GM13976 (cell line): ENCODE results near the gene LRCH1.

Experiments
- DNase-seq: peaks from one replicate; pipeline ENCODE4 v3.0.0; 2012; ENCODE audit warnings: low spot score
- in situ Hi-C: fragments of 300-500 bp; cut with MboI; formaldehyde crosslinking; loops from one replicate; pipeline ENCODE4 v1.12.0; 2022; ENCODE audit warnings: low sequenced_read_pairs, mixed read lengths, inconsistent platforms; ENCODE audit not compliant: unreplicated experiment
- TF ChIP-seq, protein P1 (sequence below): IDR thresholded peaks from 2 replicates; pipeline ENCODE4 v1.5.1; 2012; ENCODE audit warnings: borderline replicate concordance, mild to moderate bottlenecking; ENCODE audit not compliant: insufficient read depth; ENCODE audit errors: extremely low read depth, missing control alignments, control extremely low read depth

LRCH1 gene

DNA sequence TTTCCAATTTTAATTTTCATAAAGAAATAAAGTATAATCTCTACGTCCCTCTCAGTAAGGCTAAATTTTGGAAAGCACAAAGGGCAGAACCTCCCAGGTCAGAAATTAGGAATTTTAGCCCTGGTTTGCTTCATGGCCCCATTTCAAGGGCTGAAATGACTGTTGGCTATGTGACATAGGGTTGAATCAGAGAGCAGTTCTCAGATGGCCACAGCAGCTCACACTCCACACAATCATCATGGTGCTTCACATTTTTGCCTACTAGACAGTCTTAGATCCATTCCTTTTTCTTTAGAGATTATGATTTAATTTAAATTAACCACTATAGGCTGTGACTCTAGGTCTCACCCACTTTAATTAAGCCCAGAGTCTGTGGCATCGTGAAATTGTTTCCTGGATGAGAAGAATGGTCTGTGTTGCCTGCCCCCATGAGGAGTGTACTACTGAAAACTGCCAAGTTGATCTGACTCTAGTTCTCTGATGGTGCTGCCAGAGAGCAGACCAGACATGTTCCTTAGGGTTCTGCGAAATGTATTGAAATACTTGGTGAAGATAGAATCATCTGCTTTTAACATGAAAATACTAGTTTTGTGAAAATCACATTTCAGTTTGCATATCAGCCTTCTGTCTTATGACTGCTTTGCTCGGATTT, 186.6 kb downstream of the LRCH1 start:
- TF ChIP-seq, protein P1, sequence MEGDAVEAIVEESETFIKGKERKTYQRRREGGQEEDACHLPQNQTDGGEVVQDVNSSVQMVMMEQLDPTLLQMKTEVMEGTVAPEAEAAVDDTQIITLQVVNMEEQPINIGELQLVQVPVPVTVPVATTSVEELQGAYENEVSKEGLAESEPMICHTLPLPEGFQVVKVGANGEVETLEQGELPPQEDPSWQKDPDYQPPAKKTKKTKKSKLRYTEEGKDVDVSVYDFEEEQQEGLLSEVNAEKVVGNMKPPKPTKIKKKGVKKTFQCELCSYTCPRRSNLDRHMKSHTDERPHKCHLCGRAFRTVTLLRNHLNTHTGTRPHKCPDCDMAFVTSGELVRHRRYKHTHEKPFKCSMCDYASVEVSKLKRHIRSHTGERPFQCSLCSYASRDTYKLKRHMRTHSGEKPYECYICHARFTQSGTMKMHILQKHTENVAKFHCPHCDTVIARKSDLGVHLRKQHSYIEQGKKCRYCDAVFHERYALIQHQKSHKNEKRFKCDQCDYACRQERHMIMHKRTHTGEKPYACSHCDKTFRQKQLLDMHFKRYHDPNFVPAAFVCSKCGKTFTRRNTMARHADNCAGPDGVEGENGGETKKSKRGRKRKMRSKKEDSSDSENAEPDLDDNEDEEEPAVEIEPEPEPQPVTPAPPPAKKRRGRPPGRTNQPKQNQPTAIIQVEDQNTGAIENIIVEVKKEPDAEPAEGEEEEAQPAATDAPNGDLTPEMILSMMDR, result no peak
- DNase-seq, result no peak
- in situ Hi-C loops, result no loop called here

DNA sequence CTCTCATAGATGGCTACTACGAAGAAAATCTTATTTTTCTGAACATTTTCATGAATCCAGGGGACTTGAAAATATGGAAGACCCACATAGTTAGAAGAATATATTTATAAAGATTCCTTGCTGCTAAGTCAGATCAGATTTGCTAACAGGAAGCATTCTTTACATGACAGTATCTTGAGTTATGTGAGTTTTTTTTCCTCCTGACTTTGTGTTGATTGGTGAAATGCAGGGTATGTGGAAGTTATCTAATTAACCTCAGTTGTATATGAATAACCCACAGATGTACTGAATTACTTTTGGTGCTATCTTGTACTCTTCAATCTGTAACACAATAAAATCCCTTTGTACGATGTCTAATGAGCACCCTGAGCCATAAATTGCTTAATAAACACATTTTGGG, 190.2 kb downstream of the LRCH1 start:
- TF ChIP-seq, protein P1, result no peak
- in situ Hi-C loops, result no loop called here
- no peak for DNase-seq

DNA sequence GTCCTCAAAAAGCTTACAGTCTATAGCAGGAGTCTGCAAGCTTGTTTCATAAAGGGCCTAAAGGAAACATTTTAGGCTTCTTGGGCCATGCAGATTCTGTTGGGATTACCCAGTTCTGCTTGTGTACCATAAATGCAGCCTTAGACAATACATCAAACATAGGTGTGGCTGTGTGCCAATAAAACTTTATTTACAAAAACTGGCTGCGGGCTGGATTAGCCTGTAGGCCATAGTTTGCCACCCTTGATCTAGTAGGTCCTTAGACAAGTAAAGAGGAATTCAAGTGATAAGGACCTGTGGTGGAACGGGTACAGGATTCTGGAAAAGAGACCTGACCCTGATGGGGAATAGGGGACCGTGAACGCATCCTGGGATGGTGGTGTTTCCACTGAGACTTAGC, 192.1 kb downstream of the LRCH1 start:
- TF ChIP-seq, protein P1, result no peak
- DNase-seq, result no peak
- in situ Hi-C loops, result no loop called here

DNA sequence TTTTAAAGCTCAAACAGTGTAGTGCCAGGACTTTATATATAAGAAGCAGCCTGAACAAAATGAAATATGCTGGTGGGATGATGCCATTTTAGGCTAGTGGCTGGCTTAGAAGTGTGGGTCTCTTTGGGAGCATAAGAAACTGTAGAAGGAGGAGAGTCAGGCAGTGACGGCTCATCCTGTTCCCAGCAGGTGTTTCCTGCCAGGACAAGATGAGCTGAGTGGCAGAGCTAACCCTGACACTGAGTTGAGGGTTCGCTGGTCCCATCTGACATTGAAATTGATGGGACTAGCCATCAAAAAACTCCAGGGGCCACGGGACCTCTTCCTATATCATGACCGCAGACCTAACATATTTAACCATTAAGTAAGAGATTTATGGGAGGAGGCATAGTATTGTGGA, 192.7 kb downstream of the LRCH1 start:
- in situ Hi-C loops, result no loop called here
- TF ChIP-seq, protein P1, result no peak
- no peak for DNase-seq

DNA sequence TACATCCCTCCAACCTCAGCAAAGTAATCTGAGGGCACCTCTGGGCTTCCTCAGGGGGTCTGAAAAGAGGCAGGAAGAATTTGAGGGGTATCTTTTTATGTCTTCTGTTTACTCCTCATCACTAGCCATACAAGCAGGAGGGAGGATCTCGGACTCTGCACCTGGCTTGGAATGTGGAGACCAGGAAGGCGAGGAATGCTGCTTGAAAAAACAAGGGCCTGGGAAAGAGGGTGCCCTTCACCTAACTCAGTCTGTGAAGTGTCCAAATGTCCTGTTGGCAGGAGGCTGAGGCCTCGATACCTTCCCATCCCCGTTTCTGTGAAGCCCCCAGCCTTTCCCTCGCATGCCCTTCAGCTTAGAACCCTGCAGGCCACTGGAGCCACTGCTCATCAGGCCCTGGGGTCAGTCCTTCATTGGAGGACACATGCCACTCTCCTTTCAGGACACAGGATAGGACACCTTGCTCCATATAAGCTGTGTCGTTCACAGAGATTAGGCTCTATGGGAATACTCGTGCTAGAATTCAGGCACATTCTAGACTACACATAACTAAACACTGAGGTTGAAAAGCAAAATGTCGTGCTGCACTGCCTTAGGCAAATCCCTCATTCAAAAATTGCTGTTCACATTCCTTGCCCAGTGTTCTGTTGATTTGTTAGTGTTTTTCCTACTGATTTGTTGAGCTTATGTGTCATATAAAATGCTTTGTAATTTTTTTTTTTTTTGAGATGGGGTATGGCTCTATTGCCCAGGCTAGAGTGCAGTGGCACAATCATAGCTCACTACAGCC, 194.3 kb downstream of the LRCH1 start:
- in situ Hi-C loops, result no loop called here
- TF ChIP-seq, protein P1, result no peak
- DNase-seq, result no peak

DNA sequence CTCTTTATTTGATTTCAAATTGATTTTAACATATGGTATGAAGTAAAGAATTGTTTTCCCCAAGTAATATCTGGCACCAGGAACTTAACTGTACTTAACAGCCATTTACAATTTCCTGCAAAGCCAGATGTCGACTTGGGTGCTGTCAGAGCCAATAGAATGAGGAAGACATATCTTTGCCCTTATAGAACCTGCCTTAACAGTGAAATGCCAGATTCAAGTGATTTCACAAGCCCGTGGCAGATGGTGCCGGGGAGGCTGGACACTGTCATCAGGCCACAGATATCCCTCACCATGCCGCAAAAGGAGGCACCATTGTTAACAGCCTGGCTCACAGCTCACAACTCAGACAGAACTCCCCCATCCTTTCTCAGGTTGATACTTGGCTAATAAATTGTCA, 195.3 kb downstream of the LRCH1 start:
- TF ChIP-seq, protein P1, result no peak
- no peak for DNase-seq
- in situ Hi-C loops, result no loop called here

DNA sequence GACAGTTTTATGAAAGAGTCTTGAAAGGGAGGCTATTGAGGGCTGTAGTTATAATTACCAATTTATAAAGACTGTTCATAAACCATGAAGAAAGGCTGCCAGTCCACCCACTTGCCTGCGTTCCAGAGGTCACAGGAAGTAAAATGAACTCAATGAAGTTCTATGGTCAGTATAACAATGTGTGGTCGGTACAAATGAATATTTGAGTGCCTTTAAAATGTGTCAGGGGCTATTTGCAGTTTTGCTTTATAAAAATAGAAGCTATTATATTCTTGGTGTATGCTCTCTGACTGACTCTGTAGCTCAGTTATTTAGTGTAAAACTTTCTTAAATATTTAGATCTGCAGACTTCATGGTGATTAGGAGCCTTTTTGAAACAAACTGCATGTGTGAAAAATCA, 197.0 kb downstream of the LRCH1 start:
- no peak for DNase-seq
- TF ChIP-seq, protein P1, result no peak
- in situ Hi-C loops, result no loop called here
